ENCODE results near the gene IHH.

IHH gene

DNA sequence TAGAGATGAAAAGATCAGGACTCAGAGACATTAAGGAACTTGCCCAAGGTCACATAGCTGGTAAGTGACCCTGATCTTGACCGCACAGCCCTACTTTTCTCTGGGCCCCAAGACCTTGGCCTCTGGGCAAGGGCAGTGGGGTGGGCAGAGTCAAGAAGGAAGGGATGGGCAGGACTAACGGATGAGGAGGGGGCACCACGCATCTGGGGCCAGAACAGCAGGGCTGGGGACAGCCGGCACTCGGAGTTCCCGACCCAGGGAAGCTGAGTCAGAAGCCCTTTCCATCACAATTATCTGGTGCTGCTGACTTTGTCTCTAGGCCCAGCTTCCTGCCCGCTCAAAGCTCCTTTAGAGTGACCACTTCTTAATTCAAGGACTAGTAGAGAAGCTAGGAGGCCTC is 33.8 kb downstream of the IHH start:
- TF ChIP-seq, protein P1, sequence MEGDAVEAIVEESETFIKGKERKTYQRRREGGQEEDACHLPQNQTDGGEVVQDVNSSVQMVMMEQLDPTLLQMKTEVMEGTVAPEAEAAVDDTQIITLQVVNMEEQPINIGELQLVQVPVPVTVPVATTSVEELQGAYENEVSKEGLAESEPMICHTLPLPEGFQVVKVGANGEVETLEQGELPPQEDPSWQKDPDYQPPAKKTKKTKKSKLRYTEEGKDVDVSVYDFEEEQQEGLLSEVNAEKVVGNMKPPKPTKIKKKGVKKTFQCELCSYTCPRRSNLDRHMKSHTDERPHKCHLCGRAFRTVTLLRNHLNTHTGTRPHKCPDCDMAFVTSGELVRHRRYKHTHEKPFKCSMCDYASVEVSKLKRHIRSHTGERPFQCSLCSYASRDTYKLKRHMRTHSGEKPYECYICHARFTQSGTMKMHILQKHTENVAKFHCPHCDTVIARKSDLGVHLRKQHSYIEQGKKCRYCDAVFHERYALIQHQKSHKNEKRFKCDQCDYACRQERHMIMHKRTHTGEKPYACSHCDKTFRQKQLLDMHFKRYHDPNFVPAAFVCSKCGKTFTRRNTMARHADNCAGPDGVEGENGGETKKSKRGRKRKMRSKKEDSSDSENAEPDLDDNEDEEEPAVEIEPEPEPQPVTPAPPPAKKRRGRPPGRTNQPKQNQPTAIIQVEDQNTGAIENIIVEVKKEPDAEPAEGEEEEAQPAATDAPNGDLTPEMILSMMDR (conservative IDR thresholded peaks at IDR 0.05; ENCODE audit: low read depth, low read length), result no peak
- DNase-seq (ENCODE audit: low read depth), result no peak
- H3K4me3 ChIP-seq (ENCODE audit: low read length), result no peak overlapping the region

DNA sequence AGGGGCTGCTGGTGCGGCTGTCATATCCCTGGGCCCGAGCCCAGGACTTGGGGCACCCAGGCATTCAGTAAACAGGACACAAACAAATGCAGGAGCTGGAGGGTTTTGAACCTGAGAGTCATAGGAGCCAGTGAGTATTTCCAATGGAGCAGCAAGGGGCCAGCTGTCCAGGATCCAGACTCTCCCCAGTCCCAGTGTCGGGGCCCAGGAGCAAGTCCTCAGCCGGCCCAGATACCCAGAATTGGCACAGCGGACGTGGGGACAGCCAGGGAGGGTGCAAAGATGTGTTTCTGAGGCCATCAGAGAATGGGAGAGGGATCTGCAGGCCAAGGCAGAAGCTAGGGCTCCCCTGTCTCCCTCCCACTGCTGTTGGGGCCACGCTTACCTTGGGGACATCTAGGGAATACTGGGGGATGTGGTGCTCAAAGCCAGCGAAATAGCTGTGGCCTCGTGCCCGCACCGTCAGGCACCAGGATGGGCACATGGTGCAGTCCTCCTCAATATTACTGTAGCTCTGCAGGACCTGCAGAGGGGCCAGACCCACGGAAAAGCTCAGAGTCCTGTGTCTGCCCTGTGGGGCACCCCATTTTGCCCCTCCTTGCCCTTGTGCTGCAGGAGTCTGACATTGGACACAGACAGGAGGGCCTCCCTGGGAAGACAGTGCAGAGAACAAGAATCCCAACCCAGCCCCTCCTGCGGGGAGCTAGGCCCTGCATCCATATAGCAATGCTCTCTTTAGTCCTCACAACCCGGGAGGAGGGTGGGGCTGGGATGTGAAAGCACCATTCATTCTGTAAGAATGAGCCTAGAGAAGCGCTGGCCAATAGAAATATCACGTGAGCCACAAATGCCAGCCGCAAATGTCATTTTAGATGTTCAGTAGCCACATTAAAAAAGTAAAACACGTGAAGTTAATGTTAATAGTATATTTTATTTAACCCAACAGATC is 34.8 kb downstream of the IHH start:
- H3K4me3 ChIP-seq (ENCODE audit: low read length), result no peak overlapping the region
- TF ChIP-seq, protein P1 (conservative IDR thresholded peaks at IDR 0.05; ENCODE audit: low read depth, low read length), result no peak
- DNase-seq (ENCODE audit: low read depth), result no peak

DNA sequence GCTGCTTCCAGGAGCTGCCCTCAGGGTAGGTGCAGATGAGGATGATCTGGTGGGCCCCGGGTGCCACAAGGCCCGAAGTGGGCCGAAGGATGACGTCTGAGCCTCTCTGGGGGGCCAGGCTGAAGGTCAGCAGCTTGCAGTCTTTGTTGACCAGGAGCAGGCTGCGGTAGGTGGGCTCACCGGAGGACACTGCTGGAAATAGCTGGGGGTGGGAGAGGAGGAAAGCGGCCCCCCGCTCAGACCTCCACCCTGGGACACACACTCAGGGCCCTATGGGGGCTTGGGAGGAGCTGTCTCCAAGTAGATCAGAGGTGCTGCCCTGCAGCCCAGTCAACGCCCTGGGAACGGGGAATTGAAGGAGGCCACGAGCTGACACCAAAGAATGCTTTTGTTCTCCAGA is 36.7 kb downstream of the IHH start:
- no peak for DNase-seq (ENCODE audit: low read depth)
- TF ChIP-seq, protein P1 (conservative IDR thresholded peaks at IDR 0.05; ENCODE audit: low read depth, low read length), result no peak
- H3K4me3 ChIP-seq (ENCODE audit: low read length), result no peak overlapping the region

DNA sequence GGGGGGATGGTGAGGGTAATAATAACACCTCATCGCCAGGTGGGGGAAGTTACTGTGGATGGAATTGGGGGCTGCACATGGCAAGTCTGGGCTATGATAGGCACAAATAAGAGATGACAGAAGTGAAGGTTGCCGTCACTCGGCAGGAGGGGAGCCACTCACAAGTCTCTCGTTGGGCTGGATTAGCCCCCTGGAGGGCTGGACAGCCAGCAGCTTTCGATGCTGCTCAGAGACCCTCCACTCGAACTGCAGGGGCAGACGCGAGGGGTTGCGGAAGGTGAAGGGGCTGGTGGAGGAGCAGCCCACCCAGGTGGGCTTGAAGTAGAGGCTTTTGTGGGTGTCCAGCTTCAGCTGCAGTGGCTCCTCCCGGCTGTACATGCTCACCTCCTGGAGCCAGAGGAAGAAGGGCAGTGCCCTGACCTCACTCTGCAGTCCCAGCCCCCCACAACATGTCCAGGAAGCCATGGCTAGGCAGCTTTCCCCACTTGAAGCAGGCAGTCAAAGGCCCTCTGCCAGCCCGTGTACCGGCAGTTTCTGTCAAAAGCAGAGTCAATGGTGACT is 37.6 kb downstream of the IHH start:
- TF ChIP-seq, protein P1 (conservative IDR thresholded peaks at IDR 0.05; ENCODE audit: low read depth, low read length), result no peak
- DNase-seq (ENCODE audit: low read depth), result no peak
- H3K4me3 ChIP-seq (ENCODE audit: low read length), result no peak overlapping the region

DNA sequence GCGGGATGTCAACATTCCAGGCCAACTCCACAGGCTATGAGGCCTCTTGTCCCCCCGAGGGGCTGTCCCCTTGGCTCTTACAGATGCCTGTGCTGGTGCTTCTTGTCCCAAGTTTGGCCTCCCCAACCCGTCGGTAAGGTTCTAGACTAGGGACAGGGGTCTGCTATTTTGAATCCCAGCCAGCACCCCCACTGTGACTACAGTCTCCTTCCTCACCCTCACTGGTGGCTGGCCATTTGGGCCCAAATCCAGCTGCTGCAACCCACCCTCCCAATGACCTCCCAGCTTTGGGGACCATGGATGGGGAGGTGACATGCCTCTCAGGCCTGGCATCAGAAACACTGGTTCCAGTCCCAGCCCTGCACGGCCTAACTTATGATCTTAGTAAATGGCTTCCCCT is 38.1 kb downstream of the IHH start:
- no peak overlapping the region for H3K4me3 ChIP-seq (ENCODE audit: low read length)
- TF ChIP-seq, protein P1 (conservative IDR thresholded peaks at IDR 0.05; ENCODE audit: low read depth, low read length), result no peak
- DNase-seq (ENCODE audit: low read depth), result no peak

DNA sequence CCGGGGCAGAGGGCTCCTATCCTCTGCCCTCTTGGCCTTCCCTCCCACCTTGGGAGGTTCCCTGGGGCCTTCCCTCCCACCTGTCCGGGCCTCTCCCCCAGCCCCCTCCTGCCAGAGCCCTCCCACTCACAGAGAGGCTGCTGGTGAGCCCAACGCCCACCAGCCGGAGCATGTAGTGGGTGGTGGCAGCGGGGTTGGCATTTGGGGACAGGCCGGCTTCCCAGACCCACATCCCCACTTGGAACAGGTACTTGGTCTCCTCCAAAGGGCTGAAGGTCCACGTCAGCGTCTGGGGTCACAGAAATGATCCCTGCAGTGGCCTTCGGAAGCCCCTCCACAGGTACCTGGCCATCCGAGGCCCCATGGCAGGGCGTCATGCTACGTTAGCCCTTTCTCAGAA is 38.7 kb downstream of the IHH start:
- no peak overlapping the region for H3K4me3 ChIP-seq (ENCODE audit: low read length)
- TF ChIP-seq, protein P1 (conservative IDR thresholded peaks at IDR 0.05; ENCODE audit: low read depth, low read length), result no peak
- no peak for DNase-seq (ENCODE audit: low read depth)

DNA sequence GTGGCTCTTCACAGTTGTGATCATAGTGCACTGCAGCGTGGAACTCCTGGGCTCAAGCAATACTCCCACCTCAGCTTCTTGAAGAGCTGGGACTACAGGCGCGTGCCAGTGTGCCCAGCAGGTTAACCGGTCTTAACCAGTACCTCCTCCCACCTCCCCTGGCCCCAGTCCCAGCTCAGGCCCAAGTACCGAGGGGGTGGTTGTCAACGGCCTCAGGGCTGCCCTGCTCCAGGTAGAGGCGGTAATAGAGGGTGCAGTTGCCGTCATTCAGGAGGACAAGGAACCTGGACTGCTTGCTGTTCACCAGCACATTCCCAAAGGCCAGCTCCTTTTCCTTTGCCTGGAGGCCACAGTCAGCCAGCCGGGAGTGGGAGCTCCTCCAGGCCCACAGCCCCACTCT is 39.1 kb downstream of the IHH start:
- TF ChIP-seq, protein P1 (conservative IDR thresholded peaks at IDR 0.05; ENCODE audit: low read depth, low read length), result no peak
- H3K4me3 ChIP-seq (ENCODE audit: low read length), result no peak overlapping the region
- no peak for DNase-seq (ENCODE audit: low read depth)
